ENCODE measurements around the gene DOCK9. TPM values are rescaled to one million over a fixed set of nuclear protein-coding genes. Genes with fewer than 3 reads are reported as not detected.
"Not testable (repeated sequence)": the region's sequence is repeated elsewhere in the genome, so short reads cannot be mapped to it uniquely, and the experiment has no call there.

Gene DOCK9
- total RNA-seq, 1 experiment from 2014 or later, result 2.1 TPM

- no peak overlapping the region for H3K4me3 ChIP-seq
- DNase-seq, result no peak
- H3K9me3 ChIP-seq, result no peaks in the 10 kb centered on the region
- no peaks in the 10 kb centered on the region for H3K27me3 ChIP-seq
- H3K36me3 ChIP-seq, result no peaks in the 10 kb centered on the region
Measured at GRCh38 chr13:98918771-98919170, 59.1 kb downstream of the DOCK9 start.

- H3K4me3 ChIP-seq, result no peak overlapping the region
- H3K36me3 ChIP-seq, result no peaks in the 10 kb centered on the region
- DNase-seq, result no peak
- H3K27me3 ChIP-seq, result no peaks in the 10 kb centered on the region
- no peaks in the 10 kb centered on the region for H3K9me3 ChIP-seq
Measured at GRCh38 chr13:98917116-98917515, 60.7 kb downstream of the DOCK9 start.

GRCh38 chr13:98916403-98916802 is 61.5 kb downstream of the DOCK9 start:
- no peak overlapping the region for H3K4me3 ChIP-seq
- H3K36me3 ChIP-seq, result no peaks in the 10 kb centered on the region
- DNase-seq, result no peak
- no peaks in the 10 kb centered on the region for H3K27me3 ChIP-seq
- H3K9me3 ChIP-seq, result no peaks in the 10 kb centered on the region

GRCh38 chr13:98915981-98916380 is 61.9 kb downstream of the DOCK9 start:
- DNase-seq, result no peak
- no peaks in the 10 kb centered on the region for H3K9me3 ChIP-seq
- no peak overlapping the region for H3K4me3 ChIP-seq
- no peaks in the 10 kb centered on the region for H3K36me3 ChIP-seq
- H3K27me3 ChIP-seq, result no peaks in the 10 kb centered on the region

GRCh38 chr13:98915563-98915962 is 62.3 kb downstream of the DOCK9 start:
- no peak for DNase-seq
- Histone ChIP-seq H3K36me3 (no peaks in the 10 kb centered on the region), H3K4me3 (no peak overlapping the region), H3K9me3 (no peaks in the 10 kb centered on the region), H3K27me3 (no peaks in the 10 kb centered on the region)

- no peaks in the 10 kb centered on the region for H3K36me3 ChIP-seq
- no peaks in the 10 kb centered on the region for H3K9me3 ChIP-seq
- H3K27me3 ChIP-seq, result no peaks in the 10 kb centered on the region
- DNase-seq, result no peak
- H3K4me3 ChIP-seq, result no peak overlapping the region
Measured at GRCh38 chr13:98913741-98914140, 64.1 kb downstream of the DOCK9 start.

- Histone ChIP-seq H3K36me3 (no peaks in the 10 kb centered on the region), H3K27me3 (no peaks in the 10 kb centered on the region), H3K4me3 (no peak overlapping the region), H3K9me3 (no peaks in the 10 kb centered on the region)
- DNase-seq, result no peak
Measured at GRCh38 chr13:98912846-98913245, 65.0 kb downstream of the DOCK9 start.

- no peaks in the 10 kb centered on the region for H3K27me3 ChIP-seq
- no peaks in the 10 kb centered on the region for H3K9me3 ChIP-seq
- DNase-seq, result peak; percentile 43
- H3K4me3 ChIP-seq, result no peak overlapping the region
- no peaks in the 10 kb centered on the region for H3K36me3 ChIP-seq
Measured at GRCh38 chr13:98910501-98910951, 67.3 kb downstream of the DOCK9 start.

- Histone ChIP-seq H3K9me3 (no peaks in the 10 kb centered on the region), H3K4me3 (no peak overlapping the region), H3K36me3 (no peaks in the 10 kb centered on the region), H3K27me3 (no peaks in the 10 kb centered on the region)
- no peak for DNase-seq
Measured at GRCh38 chr13:98909016-98909415, 68.8 kb downstream of the DOCK9 start.

GRCh38 chr13:98906746-98907502 is 70.9 kb downstream of the DOCK9 start:
- no peaks in the 10 kb centered on the region for H3K9me3 ChIP-seq
- H3K27me3 ChIP-seq, result no peaks in the 10 kb centered on the region
- H3K36me3 ChIP-seq, result no peaks in the 10 kb centered on the region
- no peak for DNase-seq
- H3K4me3 ChIP-seq, result no peak overlapping the region

GRCh38 chr13:98905199-98905598 is 72.7 kb downstream of the DOCK9 start:
- Histone ChIP-seq H3K4me3 (no peak overlapping the region), H3K36me3 (no peaks in the 10 kb centered on the region), H3K27me3 (no peaks in the 10 kb centered on the region), H3K9me3 (no peaks in the 10 kb centered on the region)
- DNase-seq, result no peak

GRCh38 chr13:98900442-98900841 is 77.4 kb downstream of the DOCK9 start:
- Histone ChIP-seq H3K4me3 (no peak overlapping the region), H3K27me3 (no peaks in the 10 kb centered on the region), H3K9me3 (no peaks in the 10 kb centered on the region), H3K36me3 (no peaks in the 10 kb centered on the region)
- no peak for DNase-seq

- H3K4me3 ChIP-seq, result no peak overlapping the region
- no peaks in the 10 kb centered on the region for H3K27me3 ChIP-seq
- H3K36me3 ChIP-seq, result no peaks in the 10 kb centered on the region
- H3K9me3 ChIP-seq, result no peaks in the 10 kb centered on the region
- no peak for DNase-seq
Measured at GRCh38 chr13:98897706-98898105, 80.2 kb downstream of the DOCK9 start.

GRCh38 chr13:98896868-98897144 is 81.1 kb downstream of the DOCK9 start:
- H3K27me3 ChIP-seq, result no peaks in the 10 kb centered on the region
- H3K9me3 ChIP-seq, result no peaks in the 10 kb centered on the region
- H3K36me3 ChIP-seq, result no peaks in the 10 kb centered on the region
- no peak for DNase-seq
- no peak overlapping the region for H3K4me3 ChIP-seq

- DNase-seq, result no peak
- Histone ChIP-seq H3K4me3 (no peak overlapping the region), H3K36me3 (no peaks in the 10 kb centered on the region)
Measured at GRCh38 chr13:98896083-98896867, 81.6 kb downstream of the DOCK9 start.

GRCh38 chr13:98894814-98895213 is 83.0 kb downstream of the DOCK9 start:
- H3K27me3 ChIP-seq, H3K4me3 ChIP-seq, H3K36me3 ChIP-seq, H3K9me3 ChIP-seq, DNase-seq: not testable (repeated sequence)

More at GRCh38 chr13:98896083-98896867, 81.6 kb downstream of the DOCK9 start:
- Histone ChIP-seq H3K27me3 (no peaks in the 10 kb centered on the region), H3K9me3 (no peaks in the 10 kb centered on the region)

GRCh38 chr13:98893371-98893770 is 84.5 kb downstream of the DOCK9 start:
- no peaks in the 10 kb centered on the region for H3K27me3 ChIP-seq
- no peak overlapping the region for H3K4me3 ChIP-seq
- no peaks in the 10 kb centered on the region for H3K9me3 ChIP-seq
- H3K36me3 ChIP-seq, result no peaks in the 10 kb centered on the region
- DNase-seq, result no peak

- Histone ChIP-seq H3K36me3 (no peaks in the 10 kb centered on the region), H3K9me3 (no peaks in the 10 kb centered on the region), H3K27me3 (no peaks in the 10 kb centered on the region), H3K4me3 (no peak overlapping the region)
- DNase-seq, result no peak
Measured at GRCh38 chr13:98892821-98893220, 85.0 kb downstream of the DOCK9 start.

Measured in MG63 (cell line).